ENCODE data around the gene TSG101. TPM values are rescaled to one million over a fixed set of nuclear protein-coding genes. Genes with fewer than 3 reads are reported as not detected.

TSG101 gene
- total RNA-seq, 1 donor = 96.1 TPM

GRCh38 chr11:18495703-18496102 is 31.0 kb downstream of the TSG101 start:
- DNase-seq (ENCODE audit: low read depth) = peak; percentile 11
- no peak overlapping the region for H3K4me3 ChIP-seq (ENCODE audit: low read depth, low read length)
- TF ChIP-seq CTCF (IDR thresholded peaks at IDR 0.05; ENCODE audit: insufficient read depth, low read length) = no peak

GRCh38 chr11:18495271-18495670 is 31.5 kb downstream of the TSG101 start:
- TF ChIP-seq CTCF (IDR thresholded peaks at IDR 0.05; ENCODE audit: insufficient read depth, low read length) = no peak

GRCh38 chr11:18493310-18493709 is 33.4 kb downstream of the TSG101 start:
- H3K4me3 ChIP-seq (ENCODE audit: low read depth, low read length) = no peak overlapping the region
- DNase-seq (ENCODE audit: low read depth) = no peak
- TF ChIP-seq CTCF (IDR thresholded peaks at IDR 0.05; ENCODE audit: insufficient read depth, low read length) = no peak

More at GRCh38 chr11:18495271-18495670, 31.5 kb downstream of the TSG101 start:
- no peak for DNase-seq (ENCODE audit: low read depth)
- H3K4me3 ChIP-seq (ENCODE audit: low read depth, low read length) = no peak overlapping the region

- no peak overlapping the region for H3K4me3 ChIP-seq (ENCODE audit: low read depth, low read length)
- no peak for TF ChIP-seq CTCF (IDR thresholded peaks at IDR 0.05; ENCODE audit: insufficient read depth, low read length)
- no peak for DNase-seq (ENCODE audit: low read depth)
Observed at GRCh38 chr11:18492888-18493287, 33.9 kb downstream of the TSG101 start.

GRCh38 chr11:18491924-18492323 is 34.8 kb downstream of the TSG101 start:
- H3K4me3 ChIP-seq (ENCODE audit: low read depth, low read length) = no peak overlapping the region
- no peak for TF ChIP-seq CTCF (IDR thresholded peaks at IDR 0.05; ENCODE audit: insufficient read depth, low read length)
- no peak for DNase-seq (ENCODE audit: low read depth)

GRCh38 chr11:18490736-18491485 is 35.8 kb downstream of the TSG101 start:
- no peak for TF ChIP-seq CTCF (IDR thresholded peaks at IDR 0.05; ENCODE audit: insufficient read depth, low read length)
- no peak overlapping the region for H3K4me3 ChIP-seq (ENCODE audit: low read depth, low read length)
- no peak for DNase-seq (ENCODE audit: low read depth)

- no peak overlapping the region for H3K4me3 ChIP-seq (ENCODE audit: low read depth, low read length)
- TF ChIP-seq CTCF (IDR thresholded peaks at IDR 0.05; ENCODE audit: insufficient read depth, low read length) = no peak
- DNase-seq (ENCODE audit: low read depth) = no peak
Observed at GRCh38 chr11:18490319-18490718, 36.4 kb downstream of the TSG101 start.
